Naive thymus-derived CD4-positive, alpha-beta T cell (primary cell): ENCODE results near the gene CA5A. TPM values are rescaled to one million over a fixed set of nuclear protein-coding genes. Genes with fewer than 3 reads are reported as not detected.
"Not testable (repeated sequence)": the region's sequence is repeated elsewhere in the genome, so short reads cannot be mapped to it uniquely, and the experiment has no call there.

Source experiments
- ATAC-seq: fragments of 150-1000 bp; cut with Tn5 transposase; 2 replicates; pipeline ENCODE4 v1.10.0; 2021; ENCODE audit warnings: mild to moderate bottlenecking, moderate library complexity
- CTCF ChIA-PET: fragments of 350-600 bp; sonication (Branson Sonifier 250); formaldehyde crosslinking; loops from one replicate; lab custom pipeline; 2021; ENCODE audit warnings: antibody characterized with exemption; lab: Charles Lee
- POLR2A ChIA-PET: fragments of 350-600 bp; sonication (Branson Sonifier 250); formaldehyde crosslinking; loops from one replicate; lab custom pipeline; 2021; ENCODE audit warnings: antibody characterized with exemption, inconsistent platforms; lab: Charles Lee
- DNase-seq, 9 donors: peaks; one replicate each; pipeline versions ENCODE4 v3.0.0 to v3.0.0-alpha.2; 2020 to 2022; ENCODE audit warnings: mixed read lengths in 1 of 9
- H3K27ac ChIP-seq: one replicate; pipeline ENCODE4 v1.7.0; 2013; ENCODE audit warnings: mild to moderate bottlenecking, low read depth, low read length, moderate library complexity
- H3K27me3 ChIP-seq, 2 donors: one replicate each; pipeline ENCODE4 v1.7.0; 2013; ENCODE audit warnings: low read length in 2 of 2, mild to moderate bottlenecking in 2 of 2, moderate library complexity in 2 of 2; ENCODE audit not compliant: control insufficient read depth in 2 of 2, insufficient read depth in 2 of 2
- H3K36me3 ChIP-seq, 3 experiments: 1 replicate in 2 of 3; 2 replicates in 1 of 3; pipeline ENCODE4 v1.7.0; 2013; ENCODE audit warnings: low read length in 3 of 3, mild to moderate bottlenecking in 3 of 3, moderate library complexity in 1 of 3; ENCODE audit not compliant: insufficient read depth in 3 of 3, control insufficient read depth in 2 of 3
- H3K4me1 ChIP-seq, 2 donors: one replicate each; pipeline ENCODE4 v1.7.0; 2013; ENCODE audit warnings: low read length in 2 of 2, mild to moderate bottlenecking in 2 of 2, moderate library complexity in 1 of 2; ENCODE audit not compliant: control insufficient read depth in 2 of 2, insufficient read depth in 2 of 2
- H3K4me3 ChIP-seq: 2 replicates; pipeline ENCODE4 v1.7.0; 2013; ENCODE audit warnings: mild to moderate bottlenecking, low read length
- H3K9me3 ChIP-seq, 3 experiments: 1 replicate in 2 of 3; 2 replicates in 1 of 3; pipeline ENCODE4 v1.7.0; 2013; ENCODE audit warnings: low read length in 3 of 3; ENCODE audit not compliant: control insufficient read depth in 2 of 3
- H3K27ac Mint-ChIP-seq, 9 donors: one replicate each; pipeline ENCODE4 v1.8.0; 2020 to 2022; ENCODE audit warnings: mixed read lengths in 9 of 9, mild to moderate bottlenecking in 8 of 9, moderate library complexity in 5 of 9, inconsistent platforms in 2 of 9
- H3K27me3 Mint-ChIP-seq, 5 donors: one replicate each; pipeline ENCODE4 v1.8.0; 2021 to 2022; ENCODE audit warnings: mixed read lengths in 5 of 5, mild to moderate bottlenecking in 1 of 5
- H3K36me3 Mint-ChIP-seq, 5 donors: one replicate each; pipeline ENCODE4 v1.8.0; 2020 to 2022; ENCODE audit warnings: mixed read lengths in 5 of 5, mild to moderate bottlenecking in 3 of 5, inconsistent platforms in 1 of 5
- H3K4me1 Mint-ChIP-seq, 7 donors: one replicate each; pipeline ENCODE4 v1.8.0; 2020 to 2022; ENCODE audit warnings: mixed read lengths in 7 of 7, mild to moderate bottlenecking in 3 of 7, inconsistent platforms in 1 of 7
- H3K4me3 Mint-ChIP-seq, 10 donors: one replicate each; pipeline ENCODE4 v1.8.0; 2020 to 2022; ENCODE audit warnings: mild to moderate bottlenecking in 10 of 10, mixed read lengths in 10 of 10, moderate library complexity in 6 of 10, inconsistent platforms in 2 of 10
- H3K9me3 Mint-ChIP-seq, 11 donors: one replicate each; pipeline ENCODE4 v1.8.0; 2020 to 2022; ENCODE audit warnings: mixed read lengths in 11 of 11, mild to moderate bottlenecking in 4 of 11, inconsistent platforms in 1 of 11, moderate library complexity in 1 of 11
- intact Hi-C, 2 donors: fragments of 100-400 bp; cut with micrococcal nuclease; formaldehyde crosslinking; loops; one replicate each; pipeline ENCODE4 v1.15.1; 2023
- polyA plus RNA-seq, 2 donors: library from polyadenylated mRNA; unstranded; fragments of 300-500 nt; fragmentation: Illumina TruSeq; gene quantifications; one replicate each; pipeline ENCODE4 v1.2.3, GENCODE V29; 2021
- total RNA-seq, 6 experiments: library from RNA in 5 of 6; stranded (reverse) in 5 of 6; gene quantifications; 1 replicate in 5 of 6; 2 replicates in 1 of 6; pipeline ENCODE4 v1.2.3 and lab custom pipeline; 2021 to 2026

CA5A gene
- total and polyA plus RNA-seq, 7 experiments from 2014 or later = not detected

GRCh38 chr16:87888346-87888745 lies 48.0 kb downstream of the CA5A start:
- H3K27ac Mint-ChIP-seq, H3K27me3 Mint-ChIP-seq, ATAC-seq, POLR2A ChIA-PET, H3K9me3 Mint-ChIP-seq, H3K4me1 ChIP-seq, H3K4me1 Mint-ChIP-seq, H3K27me3 ChIP-seq, H3K36me3 Mint-ChIP-seq, intact Hi-C loops, H3K9me3 ChIP-seq, H3K4me3 ChIP-seq, DNase-seq, H3K4me3 Mint-ChIP-seq, H3K36me3 ChIP-seq, H3K27ac ChIP-seq: not testable (repeated sequence)
- CTCF ChIA-PET = interaction anchor here (1.6 kb wide), 1 partner anchor 115 kb away, joined by 5 read pairs; no protein-coding TSS in a partner anchor

GRCh38 chr16:87887931-87888330 lies 48.4 kb downstream of the CA5A start:
- H3K4me3 ChIP-seq, H3K27me3 ChIP-seq, H3K36me3 ChIP-seq, H3K36me3 Mint-ChIP-seq, H3K4me1 Mint-ChIP-seq, H3K27ac ChIP-seq, H3K4me3 Mint-ChIP-seq, H3K27me3 Mint-ChIP-seq, H3K9me3 Mint-ChIP-seq, H3K9me3 ChIP-seq, DNase-seq, intact Hi-C loops, H3K4me1 ChIP-seq, POLR2A ChIA-PET: not testable (repeated sequence)
- peak; percentile 66 for ATAC-seq
- H3K27ac Mint-ChIP-seq = peak overlapping the region in 2 of 9 donors; percentile 2 to 36
- CTCF ChIA-PET = interaction anchor here (1.6 kb wide), 1 partner anchor 114 kb away, joined by 5 read pairs; no protein-coding TSS in a partner anchor

GRCh38 chr16:87885371-87885967 lies 50.9 kb downstream of the CA5A start:
- H3K36me3 ChIP-seq, ATAC-seq, CTCF ChIA-PET, H3K4me3 ChIP-seq, H3K36me3 Mint-ChIP-seq, H3K27me3 Mint-ChIP-seq, H3K4me3 Mint-ChIP-seq, intact Hi-C loops, H3K4me1 Mint-ChIP-seq, H3K9me3 ChIP-seq, DNase-seq, H3K4me1 ChIP-seq, H3K27ac Mint-ChIP-seq, POLR2A ChIA-PET, H3K9me3 Mint-ChIP-seq, H3K27ac ChIP-seq, H3K27me3 ChIP-seq: not testable (repeated sequence)

- Histone ChIP-seq H3K27me3 (no peaks in the 10 kb centered on the region), H3K9me3 (no peaks in the 10 kb centered on the region), H3K4me3 (no peak overlapping the region), H3K36me3 (no peaks in the 10 kb centered on the region), H3K27ac (no peak overlapping the region), H3K4me1 (no peaks in the 10 kb centered on the region)
- peaks cover 0 to 13% (median 0%) of the 10 kb centered on the region in 7 donors for H3K4me1 Mint-ChIP-seq
- intact Hi-C loops = no loop called here
- ATAC-seq (no peak), DNase-seq (no peak)
- H3K27me3 Mint-ChIP-seq = peaks cover 0 to 6% (median 0%) of the 10 kb centered on the region in 5 donors
- no peak overlapping the region for H3K27ac Mint-ChIP-seq
- POLR2A ChIA-PET = no interaction called here
- peaks cover 0 to 7% (median 0%) of the 10 kb centered on the region in 11 donors for H3K9me3 Mint-ChIP-seq
- H3K36me3 Mint-ChIP-seq = peaks cover 0 to 4% (median 0%) of the 10 kb centered on the region in 5 donors
- H3K4me3 Mint-ChIP-seq = no peak overlapping the region
- CTCF ChIA-PET = no interaction called here
Observed at GRCh38 chr16:87882436-87883019, 53.8 kb downstream of the CA5A start.

GRCh38 chr16:87881324-87882200 lies 54.8 kb downstream of the CA5A start:
- Histone ChIP-seq H3K9me3 (no peaks in the 10 kb centered on the region), H3K4me3 (no peak overlapping the region), H3K27me3 (no peaks in the 10 kb centered on the region), H3K36me3 (no peaks in the 10 kb centered on the region), H3K27ac (no peak overlapping the region), H3K4me1 (no peaks in the 10 kb centered on the region)
- peaks cover 0 to 7% (median 0%) of the 10 kb centered on the region in 11 donors for H3K9me3 Mint-ChIP-seq
- no peak overlapping the region for H3K27ac Mint-ChIP-seq
- H3K4me3 Mint-ChIP-seq = no peak overlapping the region
- H3K36me3 Mint-ChIP-seq = peaks cover 0 to 4% (median 0%) of the 10 kb centered on the region in 5 donors
- intact Hi-C loops = no loop called here
- ATAC-seq (no peak), DNase-seq (no peak)
- ChIA-PET CTCF (interaction anchor here (1.8 kb wide), 1 partner anchor 32 kb away, joined by 4 read pairs; no protein-coding TSS in a partner anchor), POLR2A (interaction anchor here (0.6 kb wide), 1 partner anchor 926 kb away, joined by 3 read pairs; no protein-coding TSS in a partner anchor)
- H3K4me1 Mint-ChIP-seq = peaks cover 0 to 16% (median 0%) of the 10 kb centered on the region in 7 donors
- peaks cover 0 to 6% (median 0%) of the 10 kb centered on the region in 5 donors for H3K27me3 Mint-ChIP-seq

GRCh38 chr16:87880117-87880696 lies 56.1 kb downstream of the CA5A start:
- intact Hi-C loops = no loop called here
- H3K9me3 ChIP-seq = no peaks in the 10 kb centered on the region
- no peak overlapping the region for H3K27ac ChIP-seq
- ChIA-PET POLR2A (no interaction called here), CTCF (interaction anchor here (1.8 kb wide), 1 partner anchor 30 kb away, joined by 4 read pairs; no protein-coding TSS in a partner anchor)
- peaks cover 0 to 4% (median 0%) of the 10 kb centered on the region in 5 donors for H3K36me3 Mint-ChIP-seq
- H3K4me3 Mint-ChIP-seq = no peak overlapping the region
- H3K9me3 Mint-ChIP-seq = peaks cover 0 to 7% (median 0%) of the 10 kb centered on the region in 11 donors
- H3K4me1 Mint-ChIP-seq = peaks cover 0 to 23% (median 2%) of the 10 kb centered on the region in 7 donors
- H3K4me1 ChIP-seq = no peaks in the 10 kb centered on the region
- H3K27ac Mint-ChIP-seq = peak overlapping the region in 1 of 9 donors; percentile 39
- no peaks in the 10 kb centered on the region for H3K27me3 ChIP-seq
- H3K4me3 ChIP-seq = no peak overlapping the region
- peaks cover 0 to 5% (median 0%) of the 10 kb centered on the region in 5 donors for H3K27me3 Mint-ChIP-seq
- no peaks in the 10 kb centered on the region for H3K36me3 ChIP-seq
- ATAC-seq (no peak), DNase-seq (no peak)
